ENCODE measurements around the gene TFDP3. TPM values are rescaled to one million over a fixed set of nuclear protein-coding genes. Genes with fewer than 3 reads are reported as not detected.
A peak's percentile ranks its signal among the peaks of the same experiment; 100 is the strongest.

The TFDP3 gene
- total RNA-seq, 3 donors from 2014 or later = not detected

DNA sequence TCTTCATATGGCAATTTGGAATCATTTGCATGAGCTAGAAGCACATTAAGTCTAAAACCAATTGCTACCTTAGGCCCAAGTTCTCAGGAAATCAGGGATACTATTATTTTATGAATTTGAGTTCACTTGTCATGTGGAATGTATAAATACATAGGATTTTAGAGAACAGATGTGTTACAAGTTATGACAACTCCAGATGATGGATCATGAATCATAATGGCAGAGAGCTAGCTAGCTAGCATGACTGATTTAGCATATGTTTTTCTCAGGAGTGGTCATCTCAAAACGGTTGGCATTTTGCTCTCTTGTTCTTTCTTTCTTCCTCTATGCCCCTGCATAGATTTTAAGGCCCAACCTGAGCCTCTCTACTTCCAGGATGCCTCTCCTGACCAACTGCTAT is 14.2 kb upstream of the TFDP3 start:
- intact Hi-C loops (cut with DNase I, micrococcal nuclease) = no loop called here
- no peaks in the 10 kb centered on the region for H3K9me3 ChIP-seq
- ATAC-seq = no peak

DNA sequence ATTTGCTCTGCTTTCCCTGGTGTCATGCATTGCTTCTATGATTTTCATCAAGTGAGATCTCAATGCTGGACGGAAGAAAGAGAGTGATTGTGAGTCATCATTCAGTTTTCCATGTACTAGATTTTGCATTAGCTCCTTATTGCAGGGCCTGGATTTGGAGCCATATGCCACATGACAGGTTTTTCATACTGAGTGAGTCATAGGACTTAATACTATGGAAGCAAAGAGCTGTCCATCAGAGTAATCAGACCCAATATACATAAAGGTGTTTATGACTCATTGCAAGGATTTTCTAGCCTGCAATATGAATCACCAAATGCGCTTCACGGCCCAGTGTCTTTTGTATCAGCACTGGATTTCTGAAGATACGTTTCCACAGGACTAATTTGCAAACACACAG is 11.2 kb upstream of the TFDP3 start:
- Histone ChIP-seq H3K4me1 (ENCODE audit: low read depth) (no peaks in the 10 kb centered on the region), H3K9me3 (no peaks in the 10 kb centered on the region), H3K36me3 (ENCODE audit: low read depth) (no peaks in the 10 kb centered on the region), H3K4me3 (no peak overlapping the region)
- TF ChIP-seq, protein P1, sequence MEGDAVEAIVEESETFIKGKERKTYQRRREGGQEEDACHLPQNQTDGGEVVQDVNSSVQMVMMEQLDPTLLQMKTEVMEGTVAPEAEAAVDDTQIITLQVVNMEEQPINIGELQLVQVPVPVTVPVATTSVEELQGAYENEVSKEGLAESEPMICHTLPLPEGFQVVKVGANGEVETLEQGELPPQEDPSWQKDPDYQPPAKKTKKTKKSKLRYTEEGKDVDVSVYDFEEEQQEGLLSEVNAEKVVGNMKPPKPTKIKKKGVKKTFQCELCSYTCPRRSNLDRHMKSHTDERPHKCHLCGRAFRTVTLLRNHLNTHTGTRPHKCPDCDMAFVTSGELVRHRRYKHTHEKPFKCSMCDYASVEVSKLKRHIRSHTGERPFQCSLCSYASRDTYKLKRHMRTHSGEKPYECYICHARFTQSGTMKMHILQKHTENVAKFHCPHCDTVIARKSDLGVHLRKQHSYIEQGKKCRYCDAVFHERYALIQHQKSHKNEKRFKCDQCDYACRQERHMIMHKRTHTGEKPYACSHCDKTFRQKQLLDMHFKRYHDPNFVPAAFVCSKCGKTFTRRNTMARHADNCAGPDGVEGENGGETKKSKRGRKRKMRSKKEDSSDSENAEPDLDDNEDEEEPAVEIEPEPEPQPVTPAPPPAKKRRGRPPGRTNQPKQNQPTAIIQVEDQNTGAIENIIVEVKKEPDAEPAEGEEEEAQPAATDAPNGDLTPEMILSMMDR (IDR thresholded peaks at IDR 0.05) = no peak
- DNase-seq (no peak), ATAC-seq (peak; percentile 32)
- intact Hi-C loops (cut with DNase I, micrococcal nuclease) = no loop called here

More for the DNA sequence above, 14.2 kb upstream of the TFDP3 start:
- H3K4me1 ChIP-seq (ENCODE audit: low read depth) = no peaks in the 10 kb centered on the region
- no peak for DNase-seq
- TF ChIP-seq, protein P1 (IDR thresholded peaks at IDR 0.05) = no peak
- no peaks in the 10 kb centered on the region for H3K36me3 ChIP-seq (ENCODE audit: low read depth)
- no peak overlapping the region for H3K4me3 ChIP-seq

DNA sequence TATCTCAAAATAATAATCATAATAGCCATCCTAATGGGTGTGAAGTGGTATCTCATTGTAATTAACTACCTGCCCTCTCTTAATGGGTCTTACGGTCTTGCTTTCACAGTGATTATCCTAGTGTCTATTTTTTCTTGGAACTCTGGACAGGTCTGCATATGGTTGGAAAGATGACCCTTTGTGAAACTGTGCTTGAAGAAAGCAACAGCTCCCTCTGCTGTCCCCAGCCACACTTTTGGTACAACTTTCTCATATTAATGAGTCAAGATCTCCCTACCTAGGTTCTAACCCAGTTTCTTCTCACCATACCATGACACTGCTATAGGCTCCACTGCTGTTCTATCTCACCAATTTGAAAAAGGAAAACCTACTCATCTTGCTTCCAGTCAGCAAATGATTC is 2.4 kb downstream of the TFDP3 start:
- intact Hi-C loops (cut with DNase I, micrococcal nuclease) = no loop called here
- H3K4me3 ChIP-seq = no peak overlapping the region
- no peaks in the 10 kb centered on the region for H3K36me3 ChIP-seq (ENCODE audit: low read depth)
- TF ChIP-seq, protein P1 (IDR thresholded peaks at IDR 0.05) = no peak
- ATAC-seq (peak; percentile 19), DNase-seq (peak in 2 of 3 donors; percentile 19 to 49)
- H3K9me3 ChIP-seq = no peaks in the 10 kb centered on the region
- no peaks in the 10 kb centered on the region for H3K4me1 ChIP-seq (ENCODE audit: low read depth)

- Histone ChIP-seq H3K36me3 (ENCODE audit: low read depth) (no peaks in the 10 kb centered on the region), H3K4me1 (ENCODE audit: low read depth) (no peaks in the 10 kb centered on the region), H3K9me3 (no peaks in the 10 kb centered on the region), H3K4me3 (no peak overlapping the region)
- ATAC-seq (no peak), DNase-seq (no peak)
- intact Hi-C loops (cut with DNase I, micrococcal nuclease) = no loop called here
- TF ChIP-seq, protein P1 (IDR thresholded peaks at IDR 0.05) = no peak
These were observed 3.1 kb downstream of the TFDP3 start for GRCh38 chrX:133215017-133215416.

- H3K9me3 ChIP-seq = no peaks in the 10 kb centered on the region
- TF ChIP-seq, protein P1 (IDR thresholded peaks at IDR 0.05) = no peak
- ATAC-seq (no peak), DNase-seq (no peak)
- no peaks in the 10 kb centered on the region for H3K36me3 ChIP-seq (ENCODE audit: low read depth)
- intact Hi-C loops (cut with DNase I, micrococcal nuclease) = no loop called here
- H3K4me3 ChIP-seq = no peak overlapping the region
- no peaks in the 10 kb centered on the region for H3K4me1 ChIP-seq (ENCODE audit: low read depth)
These were observed 3.9 kb downstream of the TFDP3 start for GRCh38 chrX:133214301-133214700.

DNA sequence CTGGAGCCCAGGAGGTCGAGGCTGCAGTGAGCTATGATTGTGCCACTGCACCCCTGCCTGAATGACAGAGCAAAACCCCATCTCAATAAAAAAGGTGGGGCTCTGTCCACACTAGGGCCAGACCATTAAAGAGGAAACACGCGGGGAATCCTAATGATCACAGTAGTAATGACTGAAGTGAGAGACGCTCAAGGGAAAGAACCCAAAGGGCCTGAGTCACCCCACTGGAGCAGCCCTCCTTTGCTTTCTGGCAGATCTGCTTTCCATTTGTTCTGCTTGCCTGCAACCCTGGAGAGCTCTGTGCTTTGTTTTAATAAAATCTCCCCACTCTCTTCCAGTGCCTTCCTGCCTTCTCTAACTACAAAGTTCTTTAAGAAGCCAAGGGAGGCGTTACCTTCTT is 5.0 kb downstream of the TFDP3 start:
- Histone ChIP-seq H3K36me3 (ENCODE audit: low read depth) (no peaks in the 10 kb centered on the region), H3K4me1 (ENCODE audit: low read depth) (no peaks in the 10 kb centered on the region), H3K4me3 (no peak overlapping the region), H3K9me3 (no peaks in the 10 kb centered on the region)
- intact Hi-C loops (cut with DNase I, micrococcal nuclease) = no loop called here
- TF ChIP-seq, protein P1 (IDR thresholded peaks at IDR 0.05) = no peak
- ATAC-seq = no peak
- no peak for DNase-seq

Measured in mucosa of descending colon (tissue), 3 donors.